KOPT-K1 (cell line): ENCODE data around the gene GPC6.
"Not testable (repeated sequence)": the region's sequence is repeated elsewhere in the genome, so short reads cannot be mapped to it uniquely, and the experiment has no call there.

ENCODE experiments used
- H3K27ac ChIP-seq: fragments of 200-600 bp; sonication (generic); 2 replicates; pipeline ENCODE4 v1.5.1; 2016; ENCODE audit warnings: antibody characterized with exemption, mild to moderate bottlenecking, low read depth, low read length; ENCODE audit not compliant: poor library complexity, severe bottlenecking
- H3K36me3 ChIP-seq: fragments of 200-600 bp; sonication (generic); 2 replicates; pipeline ENCODE4 v1.5.1; 2017; ENCODE audit warnings: antibody characterized with exemption, mild to moderate bottlenecking, low read length, moderate library complexity; ENCODE audit not compliant: insufficient read depth
- H3K9me3 ChIP-seq: fragments of 200-600 bp; sonication (generic); 2 replicates; pipeline ENCODE4 v1.5.1; 2017; ENCODE audit warnings: antibody characterized with exemption, low read length, mild to moderate bottlenecking; ENCODE audit not compliant: insufficient read depth, poor library complexity, severe bottlenecking

GPC6 gene

DNA sequence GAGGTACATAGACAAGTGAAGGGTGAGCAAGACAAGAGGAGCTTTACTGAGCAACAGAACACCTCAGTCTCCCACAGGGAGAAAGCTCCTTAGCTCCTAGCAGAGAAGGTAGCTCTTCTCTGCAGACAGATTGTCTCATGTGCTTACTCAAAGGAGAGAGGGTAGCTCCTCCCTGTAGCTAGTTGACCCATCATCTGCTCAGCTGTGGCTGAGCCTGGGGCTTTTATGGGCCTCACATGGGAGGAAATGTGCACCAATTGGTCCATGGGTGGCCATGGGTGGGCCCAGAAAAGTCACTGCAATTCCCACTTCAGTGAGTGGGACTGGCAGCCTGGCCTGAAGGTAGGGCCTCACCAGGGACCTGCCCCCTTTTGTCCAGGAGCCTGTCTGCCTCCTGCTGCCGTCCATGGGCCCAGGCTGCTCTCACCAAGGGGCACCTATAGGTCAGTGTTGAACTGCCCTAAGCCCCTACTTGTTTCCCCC, 246.2 kb downstream of the GPC6 start:
- peaks cover 25% of the 10 kb centered on the region for H3K9me3 ChIP-seq
- no peaks in the 10 kb centered on the region for H3K36me3 ChIP-seq
- no peak overlapping the region for H3K27ac ChIP-seq

DNA sequence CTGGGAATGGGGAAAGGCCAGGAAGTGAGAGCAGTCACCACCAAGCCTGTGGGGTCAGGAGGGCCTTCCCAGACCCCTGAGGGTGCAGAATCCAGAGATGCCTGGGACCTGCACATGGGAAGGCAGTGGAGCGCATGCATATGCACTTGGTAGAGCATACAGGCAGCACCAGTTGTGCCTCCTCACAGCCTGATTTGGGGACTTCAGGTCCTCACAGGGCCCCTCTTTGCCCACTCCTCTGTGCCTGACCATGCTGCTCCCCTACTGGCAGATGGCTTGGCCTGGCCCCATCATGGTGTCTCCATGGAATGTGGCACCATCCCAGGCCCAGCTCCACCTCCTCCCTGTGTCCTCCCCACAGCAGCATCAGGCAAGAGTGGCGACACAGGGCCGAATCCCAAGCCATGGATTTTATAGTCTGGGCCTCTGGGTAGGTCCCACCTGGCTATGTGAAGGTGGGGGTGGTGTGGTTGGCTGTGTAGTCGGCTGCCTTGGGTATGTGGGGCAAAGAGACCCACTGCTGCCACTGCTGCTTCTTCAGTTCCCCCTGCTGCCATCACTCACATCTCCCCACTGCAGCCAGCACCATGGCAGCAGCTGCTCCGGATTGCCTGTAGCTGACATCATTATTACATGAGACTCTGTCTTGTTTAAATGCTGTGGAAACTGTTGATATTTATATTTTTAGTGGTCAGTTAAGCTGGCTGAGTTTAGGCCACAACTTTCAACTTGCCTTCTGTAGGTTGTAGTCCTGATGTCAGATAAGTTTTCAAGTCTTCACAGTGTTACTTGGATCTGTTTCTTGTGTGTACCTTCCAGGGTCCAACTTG, 247.0 kb downstream of the GPC6 start:
- no peak overlapping the region for H3K27ac ChIP-seq
- no peaks in the 10 kb centered on the region for H3K36me3 ChIP-seq

GRCh38 chr13:93476175-93476574, 249.6 kb downstream of the GPC6 start:
- H3K36me3 ChIP-seq: no peaks in the 10 kb centered on the region
- H3K27ac ChIP-seq: no peak overlapping the region
- peaks cover 21% of the 10 kb centered on the region for H3K9me3 ChIP-seq

More for the DNA sequence above, 247.0 kb downstream of the GPC6 start:
- peaks cover 25% of the 10 kb centered on the region for H3K9me3 ChIP-seq

DNA sequence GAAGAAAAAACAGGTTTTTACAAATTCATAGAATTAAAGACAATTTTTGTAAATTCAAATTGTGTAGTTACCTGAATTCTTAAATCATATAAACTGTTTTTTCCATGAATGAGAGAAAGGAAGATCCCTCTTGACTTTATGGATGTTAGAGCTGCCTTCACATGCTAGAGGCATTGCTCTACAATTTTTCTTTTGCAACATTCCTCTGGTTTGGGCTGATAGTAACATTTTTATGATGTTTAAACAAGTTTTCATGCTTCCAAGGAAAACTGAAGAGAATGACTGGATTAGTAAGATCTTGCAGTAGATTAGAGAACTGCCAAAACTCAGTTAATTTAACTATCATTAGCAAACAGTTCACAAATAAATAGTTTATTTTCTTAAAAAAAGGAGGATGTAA, 250.6 kb downstream of the GPC6 start:
- Histone ChIP-seq H3K27ac (no peak overlapping the region), H3K36me3 (no peaks in the 10 kb centered on the region), H3K9me3 (peaks cover 15% of the 10 kb centered on the region)

DNA sequence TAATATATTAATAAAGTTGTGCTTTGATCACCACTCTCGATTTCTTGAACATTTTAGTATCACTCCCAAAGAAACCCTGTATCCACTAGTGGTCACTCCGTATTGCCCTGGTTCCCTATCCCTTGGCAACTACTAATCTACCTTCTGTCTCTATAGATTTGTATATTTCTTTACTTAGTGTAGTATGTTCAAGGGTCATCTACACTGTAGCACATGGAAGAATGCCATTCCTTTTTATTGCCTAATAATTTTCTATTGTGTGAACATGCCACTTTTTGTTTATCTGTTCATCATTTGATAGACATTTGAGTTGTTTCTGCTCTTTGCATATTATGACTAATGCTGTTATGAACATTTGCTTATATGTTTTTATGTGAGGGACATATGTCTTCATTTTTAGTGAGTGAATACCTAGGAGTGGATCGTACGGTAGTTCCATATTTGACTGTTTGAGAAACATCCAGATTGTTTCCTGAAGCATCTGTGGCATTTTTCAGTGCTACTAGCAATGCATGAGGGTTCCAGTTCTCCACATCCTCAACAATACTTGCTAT, 254.0 kb downstream of the GPC6 start:
- H3K27ac ChIP-seq: no peak overlapping the region
- no peaks in the 10 kb centered on the region for H3K36me3 ChIP-seq
- H3K9me3 ChIP-seq: no peaks in the 10 kb centered on the region

DNA sequence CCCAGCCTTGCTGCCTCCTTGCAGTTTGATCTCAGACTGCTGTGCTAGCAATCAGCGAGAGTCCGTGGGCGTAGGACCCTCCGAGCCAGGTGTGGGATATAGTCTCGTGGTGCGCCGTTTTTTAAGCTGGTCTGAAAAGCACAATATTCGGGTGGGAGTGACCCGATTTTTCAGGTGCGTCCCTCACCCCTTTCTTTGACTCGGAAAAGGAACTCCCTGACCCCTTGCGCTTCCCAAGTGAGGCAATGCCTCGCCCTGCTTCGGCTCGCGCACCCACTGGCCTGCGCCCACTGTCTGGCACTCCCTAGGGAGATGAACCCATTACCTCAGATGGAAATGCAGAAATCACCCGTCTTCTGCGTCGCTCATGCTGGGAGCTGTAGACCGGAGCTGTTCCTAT, 269.5 kb downstream of the GPC6 start:
- not testable (repeated sequence) for H3K36me3 ChIP-seq, H3K27ac ChIP-seq

GRCh38 chr13:93496985-93497673, 270.5 kb downstream of the GPC6 start:
- Histone ChIP-seq H3K36me3 (no peaks in the 10 kb centered on the region), H3K27ac (no peak overlapping the region), H3K9me3 (no peaks in the 10 kb centered on the region)

More for the DNA sequence above, 269.5 kb downstream of the GPC6 start:
- H3K9me3 ChIP-seq: not testable (repeated sequence)

DNA sequence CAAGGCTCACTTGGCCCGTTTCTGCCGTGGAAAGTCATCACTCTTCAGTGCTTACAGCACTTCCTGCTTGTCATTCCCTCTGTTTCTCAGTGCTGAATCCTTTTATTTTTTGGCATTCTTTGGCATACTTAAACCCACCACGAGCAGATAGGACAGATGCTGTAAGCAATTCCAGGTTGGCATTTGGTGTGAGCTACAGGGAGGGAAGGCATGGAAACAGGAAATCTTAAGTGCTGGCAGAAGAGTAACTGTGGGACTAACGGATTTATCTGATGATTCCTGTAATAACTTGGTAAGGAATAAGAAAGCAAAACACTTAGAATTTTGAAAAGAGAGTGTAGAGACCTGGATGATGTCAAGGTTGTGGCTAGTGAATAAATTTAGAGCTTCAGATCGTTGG, 273.4 kb downstream of the GPC6 start:
- Histone ChIP-seq H3K9me3 (no peaks in the 10 kb centered on the region), H3K27ac (no peak overlapping the region), H3K36me3 (no peaks in the 10 kb centered on the region)

- H3K27ac ChIP-seq: no peak overlapping the region
- no peaks in the 10 kb centered on the region for H3K9me3 ChIP-seq
- no peaks in the 10 kb centered on the region for H3K36me3 ChIP-seq
Observed at GRCh38 chr13:93502071-93502470, 275.5 kb downstream of the GPC6 start.

GRCh38 chr13:93502987-93503615, 276.5 kb downstream of the GPC6 start:
- Histone ChIP-seq H3K9me3 (no peaks in the 10 kb centered on the region), H3K27ac (no peak overlapping the region), H3K36me3 (no peaks in the 10 kb centered on the region)

GRCh38 chr13:93505104-93505952, 278.7 kb downstream of the GPC6 start:
- Histone ChIP-seq H3K9me3 (no peaks in the 10 kb centered on the region), H3K27ac (no peak overlapping the region)

GRCh38 chr13:93511011-93511410, 284.4 kb downstream of the GPC6 start:
- Histone ChIP-seq H3K9me3 (no peaks in the 10 kb centered on the region), H3K27ac (no peak overlapping the region), H3K36me3 (no peaks in the 10 kb centered on the region)

More at GRCh38 chr13:93505104-93505952, 278.7 kb downstream of the GPC6 start:
- H3K36me3 ChIP-seq: no peaks in the 10 kb centered on the region

DNA sequence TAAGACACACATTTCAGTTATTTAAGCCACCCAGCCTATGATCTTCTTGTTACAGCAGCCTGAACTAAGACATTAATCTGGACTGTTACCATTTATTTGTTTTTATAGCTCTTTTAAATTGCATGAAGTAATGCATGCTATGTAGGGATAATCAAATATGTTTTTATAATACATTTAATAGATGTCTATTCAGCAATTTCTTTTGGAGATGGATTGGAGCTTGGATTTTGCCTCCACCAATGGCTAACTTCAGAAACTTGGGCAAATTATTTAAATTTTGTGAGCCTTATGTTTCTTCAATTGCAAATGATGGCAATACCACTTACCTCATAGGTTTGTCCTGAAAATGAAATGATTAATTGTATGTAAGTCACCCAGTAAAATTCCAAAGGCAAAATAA, 288.7 kb downstream of the GPC6 start:
- no peak overlapping the region for H3K27ac ChIP-seq
- H3K36me3 ChIP-seq: no peaks in the 10 kb centered on the region
- H3K9me3 ChIP-seq: no peaks in the 10 kb centered on the region

DNA sequence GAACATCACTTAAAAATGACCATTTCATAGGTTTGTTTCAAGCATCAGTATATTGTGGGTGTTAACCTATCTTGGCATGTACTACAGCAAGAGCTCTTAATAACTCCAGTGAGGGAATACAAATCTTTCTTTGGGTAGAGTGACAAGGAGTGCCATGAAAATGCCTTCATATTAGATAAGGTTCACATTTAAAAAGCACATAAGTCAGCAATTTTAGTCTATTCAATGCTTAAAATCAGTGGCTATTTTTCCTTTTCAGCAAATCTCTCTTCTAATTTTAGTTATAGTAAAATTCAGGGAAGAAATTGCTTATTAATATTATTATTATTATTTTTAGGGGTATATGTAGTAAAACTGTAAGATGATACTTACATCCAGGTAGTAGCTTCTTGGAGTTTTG, 291.1 kb downstream of the GPC6 start:
- Histone ChIP-seq H3K9me3 (no peaks in the 10 kb centered on the region), H3K27ac (no peak overlapping the region), H3K36me3 (no peaks in the 10 kb centered on the region)
